Ureter (tissue), 1 donor: ENCODE measurements around the gene PEPD. TPM values are rescaled to one million over a fixed set of nuclear protein-coding genes. Genes with fewer than 3 reads are reported as not detected.

Experiments
- DNase-seq: peaks from one replicate; pipeline ENCODE4 v3.0.0-alpha.2; 2020; ENCODE audit warnings: low spot score
- total RNA-seq: library from RNA; stranded (reverse); gene quantifications from one replicate; pipeline ENCODE4 v1.2.4, GENCODE V29; 2023
- donor health status: DM: yes; HTN: yes; CAD: no.

Gene PEPD
- total RNA-seq, 1 donor from 2014 or later: 86.6 TPM

- no peak for DNase-seq
These were observed 62.8 kb downstream of the PEPD start for GRCh38 chr19:33458807-33459206.

GRCh38 chr19:33458171-33458633 is 63.4 kb downstream of the PEPD start:
- no peak for DNase-seq

- no peak for DNase-seq
These were observed 64.8 kb downstream of the PEPD start for GRCh38 chr19:33456845-33457220.

- no peak for DNase-seq
These were observed 65.3 kb downstream of the PEPD start for GRCh38 chr19:33456076-33456844.

GRCh38 chr19:33453265-33453664 is 68.3 kb downstream of the PEPD start:
- DNase-seq: no peak

- DNase-seq: no peak
These were observed 70.9 kb downstream of the PEPD start for GRCh38 chr19:33450689-33451088.

GRCh38 chr19:33449799-33450198 is 71.8 kb downstream of the PEPD start:
- no peak for DNase-seq

- DNase-seq: no peak
These were observed 73.5 kb downstream of the PEPD start for GRCh38 chr19:33448159-33448516.

GRCh38 chr19:33447336-33448158 is 74.0 kb downstream of the PEPD start:
- no peak for DNase-seq

- DNase-seq: no peak
These were observed 75.0 kb downstream of the PEPD start for GRCh38 chr19:33446330-33447293.

GRCh38 chr19:33445442-33446329 is 75.9 kb downstream of the PEPD start:
- no peak for DNase-seq

GRCh38 chr19:33444562-33445441 is 76.8 kb downstream of the PEPD start:
- no peak for DNase-seq

GRCh38 chr19:33443638-33444561 is 77.7 kb downstream of the PEPD start:
- no peak for DNase-seq

GRCh38 chr19:33442706-33443105 is 78.9 kb downstream of the PEPD start:
- DNase-seq: no peak

- DNase-seq: no peak
These were observed 79.8 kb downstream of the PEPD start for GRCh38 chr19:33441828-33442227.

- no peak for DNase-seq
These were observed 80.3 kb downstream of the PEPD start for GRCh38 chr19:33441277-33441699.

- no peak for DNase-seq
These were observed 80.9 kb downstream of the PEPD start for GRCh38 chr19:33440682-33441081.

GRCh38 chr19:33440241-33440640 is 81.3 kb downstream of the PEPD start:
- DNase-seq: no peak
